ENCODE measurements around the gene ENDOD1. TPM values are rescaled to one million over a fixed set of nuclear protein-coding genes. Genes with fewer than 3 reads are reported as not detected.

Gene ENDOD1
- total and polyA plus RNA-seq, 2 experiments from 2014 or later, result 2.0 to 2.8 TPM

DNA sequence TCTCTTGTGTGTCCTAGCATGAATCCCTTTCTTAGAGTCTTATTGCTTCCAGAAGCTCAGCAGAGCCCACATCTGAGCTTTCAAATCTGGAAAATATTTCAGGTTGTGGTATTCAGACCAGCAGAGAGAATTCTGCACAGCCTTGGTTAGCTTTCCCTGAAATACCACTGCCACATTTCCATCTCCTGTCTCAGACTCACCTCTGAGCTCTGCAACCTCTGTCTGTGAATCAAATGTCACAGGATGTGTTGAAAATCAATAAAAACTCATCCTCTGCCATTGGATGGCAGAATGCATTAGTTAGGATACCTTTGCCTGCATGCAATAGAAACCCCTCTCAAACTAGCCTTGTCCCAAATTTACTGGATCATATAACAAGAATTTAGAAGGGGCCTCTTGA lies 47.7 kb downstream of the ENDOD1 start:
- no peak for TF ChIP-seq CTCF (IDR thresholded peaks at IDR 0.05; ENCODE audit: low read depth, low read length)
- no peak for DNase-seq (ENCODE audit: low read depth in 1 of 2, low spot score in 1 of 2)
- Histone ChIP-seq H3K4me1 (ENCODE audit: low read depth) (no peaks in the 10 kb centered on the region), H3K4me3 (no peak overlapping the region), H3K9me3 (ENCODE audit: low read depth) (no peaks in the 10 kb centered on the region), H3K27ac (no peak overlapping the region), H3K36me3 (no peaks in the 10 kb centered on the region), H3K27me3 (peaks cover 26% of the 10 kb centered on the region)

DNA sequence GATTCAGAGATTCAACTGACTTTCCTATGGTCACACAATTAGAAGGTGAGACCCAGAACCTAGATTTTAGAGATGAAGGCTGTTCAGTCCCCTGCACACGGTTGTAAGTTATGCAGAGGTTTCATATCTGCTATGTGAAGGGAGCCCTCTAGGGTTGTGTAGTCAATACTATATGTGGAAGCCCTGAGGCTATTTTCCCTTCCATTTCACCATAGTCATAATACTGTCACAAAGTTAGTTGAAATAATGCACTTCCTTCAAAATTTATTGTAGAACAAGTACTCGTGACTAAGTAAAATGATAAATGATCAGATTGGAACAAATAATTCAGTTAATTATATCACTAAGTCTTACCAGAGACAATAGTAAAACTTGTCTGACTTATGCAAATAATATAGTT lies 48.8 kb downstream of the ENDOD1 start:
- Histone ChIP-seq H3K36me3 (no peaks in the 10 kb centered on the region), H3K4me3 (no peak overlapping the region), H3K27me3 (peaks cover 35% of the 10 kb centered on the region), H3K9me3 (ENCODE audit: low read depth) (no peaks in the 10 kb centered on the region), H3K4me1 (ENCODE audit: low read depth) (no peaks in the 10 kb centered on the region), H3K27ac (no peak overlapping the region)
- DNase-seq (ENCODE audit: low read depth in 1 of 2, low spot score in 1 of 2), result peak; percentile 18 to 41
- TF ChIP-seq CTCF (IDR thresholded peaks at IDR 0.05; ENCODE audit: low read depth, low read length), result peak; percentile 26

GRCh38 chr11:95140397-95141033 lies 50.9 kb downstream of the ENDOD1 start:
- DNase-seq (ENCODE audit: low read depth in 1 of 2, low spot score in 1 of 2), result peak in 1 of 2 donors; percentile 73
- peaks cover 35% of the 10 kb centered on the region for H3K27me3 ChIP-seq
- no peak overlapping the region for H3K27ac ChIP-seq
- no peaks in the 10 kb centered on the region for H3K9me3 ChIP-seq (ENCODE audit: low read depth)
- no peak overlapping the region for H3K4me3 ChIP-seq
- H3K4me1 ChIP-seq (ENCODE audit: low read depth), result peaks cover 8% of the 10 kb centered on the region
- no peaks in the 10 kb centered on the region for H3K36me3 ChIP-seq
- no peak for TF ChIP-seq CTCF (IDR thresholded peaks at IDR 0.05; ENCODE audit: low read depth, low read length)

DNA sequence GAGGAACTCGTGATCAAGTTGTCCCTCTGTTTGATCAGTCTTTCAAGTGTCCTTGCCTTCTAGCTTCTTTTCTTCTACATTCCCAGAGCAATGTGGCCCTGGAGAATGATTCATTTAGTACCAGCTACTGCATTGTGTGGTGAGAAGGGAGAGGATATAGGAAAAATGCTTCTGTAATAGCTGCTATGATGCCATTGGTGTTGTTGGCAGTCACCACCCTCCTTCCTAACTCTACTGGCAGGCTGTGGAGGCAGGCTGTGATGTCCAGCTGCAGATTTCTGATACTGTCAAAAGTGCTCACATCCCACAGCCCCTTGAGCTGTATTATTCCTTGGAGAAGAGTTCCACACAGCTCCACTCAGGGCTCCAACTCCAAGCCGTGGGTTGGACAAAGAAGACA lies 52.8 kb downstream of the ENDOD1 start:
- Histone ChIP-seq H3K4me1 (ENCODE audit: low read depth) (peaks cover 8% of the 10 kb centered on the region), H3K4me3 (no peak overlapping the region), H3K27ac (no peak overlapping the region), H3K36me3 (no peaks in the 10 kb centered on the region), H3K27me3 (peaks cover 35% of the 10 kb centered on the region), H3K9me3 (ENCODE audit: low read depth) (no peaks in the 10 kb centered on the region)
- DNase-seq (ENCODE audit: low read depth in 1 of 2, low spot score in 1 of 2), result no peak
- no peak for TF ChIP-seq CTCF (IDR thresholded peaks at IDR 0.05; ENCODE audit: low read depth, low read length)

- H3K4me1 ChIP-seq (ENCODE audit: low read depth), result peaks cover 8% of the 10 kb centered on the region
- no peak for TF ChIP-seq CTCF (IDR thresholded peaks at IDR 0.05; ENCODE audit: low read depth, low read length)
- no peak overlapping the region for H3K27ac ChIP-seq
- H3K9me3 ChIP-seq (ENCODE audit: low read depth), result no peaks in the 10 kb centered on the region
- H3K36me3 ChIP-seq, result no peaks in the 10 kb centered on the region
- H3K4me3 ChIP-seq, result no peak overlapping the region
- DNase-seq (ENCODE audit: low read depth in 1 of 2, low spot score in 1 of 2), result no peak
- peaks cover 35% of the 10 kb centered on the region for H3K27me3 ChIP-seq
Measured at GRCh38 chr11:95143106-95143681, 53.5 kb downstream of the ENDOD1 start.
